ENCODE measurements around the gene SLC16A2. TPM values are rescaled to one million over a fixed set of nuclear protein-coding genes. Genes with fewer than 3 reads are reported as not detected.

Gene SLC16A2
- total RNA-seq, 1 donor from 2014 or later, result 17.0 TPM

DNA sequence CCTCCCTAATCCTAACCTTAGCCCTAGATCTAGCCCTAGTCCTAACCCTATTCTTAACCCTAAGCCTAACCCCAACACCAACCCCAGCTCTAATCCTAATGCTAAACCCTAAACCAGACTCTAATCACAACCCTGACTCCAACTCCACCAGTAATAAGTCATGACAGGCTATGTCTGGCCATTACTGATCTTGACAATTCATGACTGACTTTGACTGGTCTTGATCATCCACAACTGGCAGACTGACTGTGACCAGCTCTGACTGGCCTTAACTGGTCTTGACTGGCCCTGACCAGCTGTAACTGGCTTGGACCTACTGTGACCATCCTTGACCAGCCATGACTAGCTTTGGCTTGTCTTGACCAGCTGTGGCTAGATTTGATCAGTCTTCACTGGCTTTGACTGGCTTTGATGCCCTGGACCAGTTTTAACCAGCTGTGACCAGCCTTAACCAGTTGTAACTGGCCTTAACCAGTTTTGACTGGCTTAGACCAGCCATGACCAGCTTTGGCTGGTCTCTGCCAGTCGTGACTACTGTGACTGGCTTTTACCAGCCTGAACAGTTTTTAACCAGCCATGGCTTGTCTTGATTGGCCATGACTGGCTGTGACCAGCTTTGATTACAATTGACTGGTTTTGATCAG lies 124.7 kb downstream of the SLC16A2 start:
- H3K36me3 Mint-ChIP-seq, result no peaks in the 10 kb centered on the region
- no peaks in the 10 kb centered on the region for H3K9me3 Mint-ChIP-seq
- no peaks in the 10 kb centered on the region for H3K4me1 Mint-ChIP-seq (ENCODE audit: unreplicated experiment)
- TF ChIP-seq, protein P1, sequence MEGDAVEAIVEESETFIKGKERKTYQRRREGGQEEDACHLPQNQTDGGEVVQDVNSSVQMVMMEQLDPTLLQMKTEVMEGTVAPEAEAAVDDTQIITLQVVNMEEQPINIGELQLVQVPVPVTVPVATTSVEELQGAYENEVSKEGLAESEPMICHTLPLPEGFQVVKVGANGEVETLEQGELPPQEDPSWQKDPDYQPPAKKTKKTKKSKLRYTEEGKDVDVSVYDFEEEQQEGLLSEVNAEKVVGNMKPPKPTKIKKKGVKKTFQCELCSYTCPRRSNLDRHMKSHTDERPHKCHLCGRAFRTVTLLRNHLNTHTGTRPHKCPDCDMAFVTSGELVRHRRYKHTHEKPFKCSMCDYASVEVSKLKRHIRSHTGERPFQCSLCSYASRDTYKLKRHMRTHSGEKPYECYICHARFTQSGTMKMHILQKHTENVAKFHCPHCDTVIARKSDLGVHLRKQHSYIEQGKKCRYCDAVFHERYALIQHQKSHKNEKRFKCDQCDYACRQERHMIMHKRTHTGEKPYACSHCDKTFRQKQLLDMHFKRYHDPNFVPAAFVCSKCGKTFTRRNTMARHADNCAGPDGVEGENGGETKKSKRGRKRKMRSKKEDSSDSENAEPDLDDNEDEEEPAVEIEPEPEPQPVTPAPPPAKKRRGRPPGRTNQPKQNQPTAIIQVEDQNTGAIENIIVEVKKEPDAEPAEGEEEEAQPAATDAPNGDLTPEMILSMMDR (conservative IDR thresholded peaks at IDR 0.05), result no peak
- no peak overlapping the region for H3K4me3 Mint-ChIP-seq
- peaks cover 6% of the 10 kb centered on the region for H3K27me3 Mint-ChIP-seq
- DNase-seq (ENCODE audit: extremely low spot score, unreplicated experiment), result no peak
- H3K27ac Mint-ChIP-seq, result no peak overlapping the region

DNA sequence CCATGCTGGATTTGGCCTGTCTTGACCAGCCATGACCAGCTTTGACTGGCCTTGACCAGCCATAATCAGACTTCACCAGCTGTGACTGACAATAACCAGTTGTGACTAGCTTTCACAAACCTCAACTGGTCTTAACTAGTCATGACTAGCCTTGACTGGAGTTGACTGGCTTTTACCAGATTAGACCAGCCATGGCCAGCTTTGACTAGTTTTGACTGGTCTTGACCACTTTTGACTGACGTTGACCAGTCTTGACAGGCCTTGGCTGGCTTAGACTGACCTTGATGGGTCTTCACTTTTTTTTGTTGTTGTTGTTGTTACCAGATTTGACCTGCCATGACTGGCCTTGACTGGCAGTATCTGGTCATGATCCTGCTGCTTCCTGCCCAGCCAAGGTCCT lies 125.7 kb downstream of the SLC16A2 start:
- DNase-seq (ENCODE audit: extremely low spot score, unreplicated experiment), result no peak
- Mint-ChIP-seq H3K36me3 (no peaks in the 10 kb centered on the region), H3K27me3 (peaks cover 6% of the 10 kb centered on the region), H3K9me3 (no peaks in the 10 kb centered on the region), H3K4me1 (ENCODE audit: unreplicated experiment) (no peaks in the 10 kb centered on the region), H3K4me3 (no peak overlapping the region), H3K27ac (no peak overlapping the region)
- TF ChIP-seq, protein P1 (conservative IDR thresholded peaks at IDR 0.05), result no peak

DNA sequence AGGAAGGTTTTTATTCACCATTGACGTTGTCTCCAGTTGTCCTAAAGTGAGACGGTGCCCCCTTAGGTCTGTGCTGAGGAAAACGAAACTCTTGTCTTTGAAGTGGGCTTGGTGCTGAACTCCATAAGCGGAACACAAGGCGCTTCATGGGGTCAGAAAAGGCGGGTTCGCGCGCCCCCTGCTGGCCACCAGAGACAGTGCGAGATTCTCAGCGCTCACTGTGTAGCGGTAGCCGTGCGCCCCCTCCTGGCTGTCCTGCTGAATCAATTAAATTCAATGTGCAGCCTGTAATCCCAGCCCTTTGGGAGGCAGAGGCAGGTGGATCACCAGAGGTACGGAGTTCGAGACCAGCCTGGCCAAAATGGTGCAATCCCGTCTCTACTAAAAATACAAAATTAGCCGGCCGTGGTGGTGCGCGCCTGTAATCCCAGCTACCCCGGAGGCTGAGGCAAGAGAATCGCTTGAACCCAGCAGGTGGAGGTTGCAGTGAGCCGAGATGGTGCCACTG lies 129.1 kb downstream of the SLC16A2 start:
- Mint-ChIP-seq H3K27ac (no peak overlapping the region), H3K27me3 (peaks cover 6% of the 10 kb centered on the region), H3K4me3 (no peak overlapping the region), H3K9me3 (peaks cover 5% of the 10 kb centered on the region), H3K4me1 (ENCODE audit: unreplicated experiment) (no peaks in the 10 kb centered on the region), H3K36me3 (no peaks in the 10 kb centered on the region)
- TF ChIP-seq, protein P1 (conservative IDR thresholded peaks at IDR 0.05), result peak; percentile 98
- peak; percentile 84 for DNase-seq (ENCODE audit: extremely low spot score, unreplicated experiment)

DNA sequence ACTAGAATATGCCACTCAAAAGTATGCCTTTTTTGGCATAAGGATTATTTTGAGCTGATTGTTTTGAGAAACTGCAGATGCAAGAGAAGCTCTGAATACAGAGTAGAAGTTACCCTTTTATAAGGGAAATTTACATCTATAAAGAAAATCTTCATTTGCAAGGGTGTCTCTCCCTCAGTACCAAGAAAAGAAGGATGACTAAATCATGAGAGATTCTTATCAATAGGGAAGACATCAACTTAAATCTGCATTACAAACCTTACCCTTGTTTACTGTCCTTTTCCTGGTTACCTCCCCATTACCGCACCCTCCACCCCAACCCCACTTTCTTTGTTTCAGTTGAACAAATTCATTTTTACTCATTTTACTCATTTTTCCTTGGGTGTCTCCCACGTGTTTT lies 130.6 kb downstream of the SLC16A2 start:
- no peak overlapping the region for H3K27ac Mint-ChIP-seq
- peaks cover 6% of the 10 kb centered on the region for H3K27me3 Mint-ChIP-seq
- H3K9me3 Mint-ChIP-seq, result peaks cover 9% of the 10 kb centered on the region
- no peak for DNase-seq (ENCODE audit: extremely low spot score, unreplicated experiment)
- TF ChIP-seq, protein P1 (conservative IDR thresholded peaks at IDR 0.05), result no peak
- no peaks in the 10 kb centered on the region for H3K36me3 Mint-ChIP-seq
- no peak overlapping the region for H3K4me3 Mint-ChIP-seq
- H3K4me1 Mint-ChIP-seq (ENCODE audit: unreplicated experiment), result no peaks in the 10 kb centered on the region

DNA sequence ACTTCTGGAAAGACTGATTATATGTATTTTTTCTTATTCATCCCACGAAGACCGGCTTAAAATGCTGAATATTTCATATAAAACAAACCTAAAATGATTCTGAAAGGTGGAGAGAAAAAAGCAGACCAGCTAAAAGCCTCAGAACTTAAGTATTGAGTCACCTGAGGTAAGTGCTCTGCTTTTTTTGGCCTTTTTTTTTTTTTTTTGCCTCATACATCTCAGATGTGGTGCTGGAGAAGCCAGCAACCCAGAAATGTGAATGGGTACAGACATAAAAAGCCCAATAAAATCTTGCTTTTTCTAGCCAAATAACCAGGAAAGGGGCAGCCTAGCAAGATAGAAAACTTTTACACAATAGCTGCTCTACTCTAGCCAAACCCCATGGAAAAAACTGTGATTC lies 136.1 kb downstream of the SLC16A2 start:
- Mint-ChIP-seq H3K27ac (peak overlapping the region; percentile 83), H3K4me3 (no peak overlapping the region), H3K9me3 (peaks cover 9% of the 10 kb centered on the region), H3K27me3 (no peaks in the 10 kb centered on the region), H3K4me1 (ENCODE audit: unreplicated experiment) (no peaks in the 10 kb centered on the region), H3K36me3 (no peaks in the 10 kb centered on the region)
- TF ChIP-seq, protein P1 (conservative IDR thresholded peaks at IDR 0.05), result no peak
- DNase-seq (ENCODE audit: extremely low spot score, unreplicated experiment), result no peak

Data from type B pancreatic cell (in vitro differentiated cells).